Kidney (tissue), 14 donors: ENCODE data around the gene DTD1. TPM values are rescaled to one million over a fixed set of nuclear protein-coding genes. Genes with fewer than 3 reads are reported as not detected.

Source experiments
- DNase-seq, 5 donors: peaks; one replicate each; pipeline ENCODE4 v3.0.0-alpha.2; 2013 to 2020
- FAIRE-seq: peaks from 2 replicates; lab custom pipeline; 2012; peaks lifted over from hg19 to GRCh38; lab: Jason Lieb, UNC
- H3K27ac ChIP-seq, 2 donors: one replicate each; pipeline ENCODE4 v1.7.0; 2013; ENCODE audit warnings: low read depth in 2 of 2, low read length in 2 of 2, inconsistent platforms in 1 of 2
- H3K27me3 ChIP-seq: one replicate; pipeline ENCODE4 v1.7.1; 2013; ENCODE audit warnings: low read length, inconsistent platforms; ENCODE audit not compliant: control insufficient read depth, insufficient read depth
- H3K36me3 ChIP-seq, 3 donors: one replicate each; pipeline versions ENCODE4 v1.7.0 to v1.7.1; 2013; ENCODE audit warnings: low read length in 3 of 3, control low read depth in 1 of 3, inconsistent platforms in 1 of 3; ENCODE audit not compliant: insufficient read depth in 3 of 3, control insufficient read depth in 2 of 3
- H3K4me1 ChIP-seq, 3 donors: one replicate each; pipeline versions ENCODE4 v1.7.0 to v1.7.1; 2013; ENCODE audit warnings: low read length in 3 of 3, inconsistent platforms in 1 of 3, low read depth in 1 of 3; ENCODE audit not compliant: control insufficient read depth in 2 of 3, insufficient read depth in 2 of 3
- H3K4me3 ChIP-seq, 3 donors: one replicate each; pipeline versions ENCODE4 v1.7.0 to v1.8.1; 2013; ENCODE audit warnings: low read length in 3 of 3, control low read depth in 1 of 3, inconsistent platforms in 1 of 3
- H3K9ac ChIP-seq, 3 donors: one replicate each; pipeline versions ENCODE4 v1.7.0 to v1.7.1; 2013; ENCODE audit warnings: low read length in 3 of 3, control low read depth in 1 of 3, inconsistent platforms in 1 of 3
- H3K9me3 ChIP-seq, 3 donors: one replicate each; pipeline versions ENCODE4 v1.7.0 to v1.7.1; 2013; ENCODE audit warnings: low read length in 3 of 3, control low read depth in 1 of 3, inconsistent platforms in 1 of 3; ENCODE audit not compliant: control insufficient read depth in 2 of 3, insufficient read depth in 1 of 3
- intact Hi-C: fragments of 100-400 bp; cut with DNase I; formaldehyde crosslinking; loops from one replicate; pipeline ENCODE4 v1.11.1; 2022
- polyA plus RNA-seq: library from polyadenylated mRNA; stranded (reverse); fragments of 350-450 nt; fragmentation: Illumina TruSeq; extraction: RNeasy Lipid Tissue Mini Kit (QIAGEN cat#74804); gene quantifications from one replicate; pipeline ENCODE4 v1.2.3, GENCODE V29; 2014; ENCODE audit warnings: low read depth, low replicate concordance; ENCODE audit not compliant: insufficient read depth
- total RNA-seq: library from RNA; stranded (reverse); fragmentation: NEBNext Ultra II Directional; extraction: Animal tissue kit (Norgen Biotek cat#: 25700); gene quantifications from one replicate; pipeline ENCODE4 v1.2.1, GENCODE V29; 2021
- TF ChIP-seq, protein P1 (sequence below): IDR thresholded peaks from 3 replicates; pipeline ENCODE4 v1.5.1; 2012; ENCODE audit warnings: mild to moderate bottlenecking, moderate library complexity, borderline replicate concordance; ENCODE audit not compliant: insufficient read depth; ENCODE audit errors: extremely low read depth
- donor health status: control.
- donor health status: control.
- donor health status: control.
- donor health status: control.
- donor health status: control.
- donor health status: DM: yes; HTN: yes; CAD: no.
- donor health status: Normal renal cell carcinoma (clear cell type).

DTD1 gene
- total and polyA plus RNA-seq, 2 donors from 2014 or later: 45.3 to 47.4 TPM

DNA sequence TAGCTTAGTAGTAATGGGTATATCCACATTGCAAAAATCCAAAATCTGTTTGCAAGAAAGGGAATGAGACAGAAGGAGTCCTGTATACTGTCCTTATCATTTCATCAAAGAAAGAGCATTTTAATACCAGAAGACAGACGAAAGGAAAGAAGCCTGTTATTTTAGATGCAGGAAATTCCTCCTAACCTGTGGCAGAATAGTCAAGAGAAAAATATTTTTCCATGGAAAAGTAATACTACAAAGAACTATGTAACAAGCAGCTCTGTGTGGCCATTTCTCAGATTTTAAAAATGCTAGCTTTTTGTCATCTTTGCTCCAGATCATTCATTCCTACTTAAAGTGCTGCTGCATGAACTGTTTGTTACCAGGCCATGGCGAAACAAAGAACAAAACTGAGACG is 152.9 kb downstream of the DTD1 start:
- no peak overlapping the region for H3K9ac ChIP-seq
- no peak for FAIRE-seq
- no peaks in the 10 kb centered on the region for H3K27me3 ChIP-seq
- no peaks in the 10 kb centered on the region for H3K9me3 ChIP-seq
- intact Hi-C loops: no loop called here
- DNase-seq: no peak
- no peaks in the 10 kb centered on the region for H3K36me3 ChIP-seq
- H3K4me3 ChIP-seq: no peak overlapping the region
- H3K4me1 ChIP-seq: no peaks in the 10 kb centered on the region
- no peak overlapping the region for H3K27ac ChIP-seq
- TF ChIP-seq, protein P1, sequence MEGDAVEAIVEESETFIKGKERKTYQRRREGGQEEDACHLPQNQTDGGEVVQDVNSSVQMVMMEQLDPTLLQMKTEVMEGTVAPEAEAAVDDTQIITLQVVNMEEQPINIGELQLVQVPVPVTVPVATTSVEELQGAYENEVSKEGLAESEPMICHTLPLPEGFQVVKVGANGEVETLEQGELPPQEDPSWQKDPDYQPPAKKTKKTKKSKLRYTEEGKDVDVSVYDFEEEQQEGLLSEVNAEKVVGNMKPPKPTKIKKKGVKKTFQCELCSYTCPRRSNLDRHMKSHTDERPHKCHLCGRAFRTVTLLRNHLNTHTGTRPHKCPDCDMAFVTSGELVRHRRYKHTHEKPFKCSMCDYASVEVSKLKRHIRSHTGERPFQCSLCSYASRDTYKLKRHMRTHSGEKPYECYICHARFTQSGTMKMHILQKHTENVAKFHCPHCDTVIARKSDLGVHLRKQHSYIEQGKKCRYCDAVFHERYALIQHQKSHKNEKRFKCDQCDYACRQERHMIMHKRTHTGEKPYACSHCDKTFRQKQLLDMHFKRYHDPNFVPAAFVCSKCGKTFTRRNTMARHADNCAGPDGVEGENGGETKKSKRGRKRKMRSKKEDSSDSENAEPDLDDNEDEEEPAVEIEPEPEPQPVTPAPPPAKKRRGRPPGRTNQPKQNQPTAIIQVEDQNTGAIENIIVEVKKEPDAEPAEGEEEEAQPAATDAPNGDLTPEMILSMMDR: no peak

DNA sequence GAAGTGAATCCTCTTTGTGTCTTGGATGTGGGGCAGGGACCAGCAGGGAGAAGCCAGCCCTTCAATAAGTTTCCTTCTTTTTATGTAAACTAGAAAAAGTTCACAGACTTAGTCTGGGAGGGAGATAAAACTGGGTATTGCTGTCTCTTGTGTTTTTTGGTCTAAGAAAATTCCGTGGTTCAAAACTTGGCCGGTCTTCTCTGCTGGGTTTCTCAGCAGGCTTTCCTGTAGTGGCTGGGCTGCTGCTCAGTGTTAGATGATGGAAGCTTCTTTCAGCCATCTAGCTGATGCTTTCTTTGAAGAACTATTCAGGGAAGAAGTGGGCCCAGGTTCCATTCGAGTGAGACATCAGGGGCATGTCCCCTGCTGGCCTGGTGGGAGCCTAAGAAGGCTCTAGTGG is 155.0 kb downstream of the DTD1 start:
- Histone ChIP-seq H3K36me3 (no peaks in the 10 kb centered on the region), H3K27ac (no peak overlapping the region), H3K4me1 (no peaks in the 10 kb centered on the region), H3K4me3 (no peak overlapping the region), H3K9me3 (no peaks in the 10 kb centered on the region), H3K27me3 (no peaks in the 10 kb centered on the region), H3K9ac (no peak overlapping the region)
- FAIRE-seq (no peak), DNase-seq (no peak)
- TF ChIP-seq, protein P1: no peak
- intact Hi-C loops: no loop called here

DNA sequence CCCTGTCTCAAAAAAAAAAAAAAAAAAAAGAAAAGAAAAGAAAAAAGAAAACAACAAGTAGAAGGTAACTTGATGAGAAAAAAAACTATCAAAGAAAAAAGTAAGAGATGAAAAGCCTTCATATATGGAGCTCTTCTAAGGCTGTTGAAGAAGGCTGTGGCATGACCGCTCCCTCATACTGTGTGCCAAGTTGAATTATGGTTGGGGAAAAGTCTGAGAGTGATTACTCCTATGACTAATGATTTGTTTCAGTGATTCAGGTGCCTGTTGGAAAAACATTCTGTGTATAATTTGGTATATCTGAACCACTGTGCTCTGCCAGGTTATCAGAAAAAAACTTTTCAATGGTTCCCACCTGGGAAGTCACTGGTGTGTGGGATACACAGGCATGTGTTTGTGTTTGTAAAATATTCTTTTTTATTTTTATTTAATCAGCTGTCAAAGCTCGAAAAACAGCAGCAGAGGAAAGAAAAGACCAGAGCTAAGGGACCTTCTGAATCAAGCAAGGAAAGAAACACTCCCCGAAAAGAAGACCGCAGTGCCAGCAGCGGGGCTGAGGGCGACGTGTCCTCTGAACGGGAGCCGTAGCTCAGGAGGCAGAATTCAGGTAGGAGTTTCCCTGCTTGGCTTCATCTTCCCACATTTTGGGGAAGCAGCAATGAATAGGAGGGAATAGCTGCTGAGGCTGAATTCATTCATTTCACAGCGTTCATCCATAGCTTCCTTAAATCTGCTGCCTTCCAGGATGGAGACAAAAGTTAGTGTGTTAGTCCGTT is 156.0 kb downstream of the DTD1 start:
- TF ChIP-seq, protein P1: no peak
- DNase-seq (no peak), FAIRE-seq (no peak)
- Histone ChIP-seq H3K27ac (no peak overlapping the region), H3K27me3 (no peaks in the 10 kb centered on the region), H3K4me1 (no peaks in the 10 kb centered on the region), H3K36me3 (no peaks in the 10 kb centered on the region), H3K9ac (no peak overlapping the region), H3K4me3 (no peak overlapping the region), H3K9me3 (no peaks in the 10 kb centered on the region)
- intact Hi-C loops: no loop called here

DNA sequence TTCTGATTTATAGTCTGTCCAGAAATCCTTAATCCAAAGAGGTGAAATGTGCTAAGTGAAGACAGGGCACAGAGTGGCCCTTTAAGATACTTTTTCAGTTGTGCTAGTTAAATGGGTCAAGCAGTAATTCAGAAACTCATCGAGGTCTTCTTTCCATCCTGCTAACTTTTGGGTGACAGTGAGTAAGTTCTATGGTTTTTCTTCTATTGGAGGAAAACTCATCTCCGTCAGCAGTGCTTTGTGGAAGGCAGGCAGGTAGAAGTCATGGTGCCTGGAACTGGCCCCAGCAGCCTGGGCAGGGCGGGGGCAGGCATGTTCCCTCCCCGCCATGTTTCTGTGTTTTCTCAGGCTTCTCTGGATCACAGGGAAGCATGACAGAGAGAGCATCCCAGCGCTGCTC is 159.2 kb downstream of the DTD1 start:
- TF ChIP-seq, protein P1: no peak
- no peak for FAIRE-seq
- Histone ChIP-seq H3K4me3 (no peak overlapping the region), H3K27ac (no peak overlapping the region), H3K9ac (no peak overlapping the region), H3K27me3 (no peaks in the 10 kb centered on the region), H3K4me1 (no peaks in the 10 kb centered on the region), H3K9me3 (no peaks in the 10 kb centered on the region), H3K36me3 (no peaks in the 10 kb centered on the region)
- no peak for DNase-seq
- intact Hi-C loops: no loop called here
